ENCODE data around the gene LATS2.

DNA sequence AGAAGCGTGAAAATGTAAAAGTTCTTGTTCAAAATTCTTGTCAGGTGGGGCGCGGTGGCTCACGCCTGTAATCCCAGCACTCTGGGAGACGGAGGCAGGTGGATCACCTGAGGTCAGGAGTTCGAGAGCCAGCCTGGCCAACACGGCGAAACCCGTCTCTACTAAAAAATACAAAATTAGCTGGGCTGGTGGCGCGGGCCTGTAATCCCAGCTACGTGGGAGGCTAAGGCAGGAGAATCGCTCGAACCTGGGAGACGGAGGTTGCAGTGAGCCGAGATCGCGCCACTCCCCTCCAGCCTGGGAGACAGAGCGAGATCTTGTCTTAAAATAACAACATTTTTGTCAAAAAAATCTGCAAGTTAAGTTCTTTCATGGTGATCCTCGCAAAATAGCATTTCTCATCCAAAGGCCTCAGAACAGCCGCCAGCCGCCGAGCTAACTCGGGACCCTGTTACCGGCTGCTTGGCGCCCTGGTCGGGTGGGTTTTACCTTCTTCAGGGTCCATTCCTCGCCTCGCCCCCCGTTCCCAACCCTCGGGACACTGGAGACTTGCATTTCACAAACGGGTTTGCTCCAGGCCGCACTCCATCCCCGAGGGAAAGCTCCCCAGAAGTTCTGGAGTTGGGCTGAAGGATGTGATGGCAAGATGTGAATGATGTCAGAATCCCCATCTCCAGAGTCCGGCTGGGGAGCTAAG lies 1.6 kb downstream of the LATS2 start:
- TF ChIP-seq, protein P1, sequence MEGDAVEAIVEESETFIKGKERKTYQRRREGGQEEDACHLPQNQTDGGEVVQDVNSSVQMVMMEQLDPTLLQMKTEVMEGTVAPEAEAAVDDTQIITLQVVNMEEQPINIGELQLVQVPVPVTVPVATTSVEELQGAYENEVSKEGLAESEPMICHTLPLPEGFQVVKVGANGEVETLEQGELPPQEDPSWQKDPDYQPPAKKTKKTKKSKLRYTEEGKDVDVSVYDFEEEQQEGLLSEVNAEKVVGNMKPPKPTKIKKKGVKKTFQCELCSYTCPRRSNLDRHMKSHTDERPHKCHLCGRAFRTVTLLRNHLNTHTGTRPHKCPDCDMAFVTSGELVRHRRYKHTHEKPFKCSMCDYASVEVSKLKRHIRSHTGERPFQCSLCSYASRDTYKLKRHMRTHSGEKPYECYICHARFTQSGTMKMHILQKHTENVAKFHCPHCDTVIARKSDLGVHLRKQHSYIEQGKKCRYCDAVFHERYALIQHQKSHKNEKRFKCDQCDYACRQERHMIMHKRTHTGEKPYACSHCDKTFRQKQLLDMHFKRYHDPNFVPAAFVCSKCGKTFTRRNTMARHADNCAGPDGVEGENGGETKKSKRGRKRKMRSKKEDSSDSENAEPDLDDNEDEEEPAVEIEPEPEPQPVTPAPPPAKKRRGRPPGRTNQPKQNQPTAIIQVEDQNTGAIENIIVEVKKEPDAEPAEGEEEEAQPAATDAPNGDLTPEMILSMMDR (IDR thresholded peaks at IDR 0.05): no peak
- TF ChIP-seq POLR2A (IDR thresholded peaks at IDR 0.05): no peak

All from testis (tissue), 2 donors.